ENCODE data around the gene KCTD13. TPM values are rescaled to one million over a fixed set of nuclear protein-coding genes. Genes with fewer than 3 reads are reported as not detected.
A peak's percentile ranks its signal among the peaks of the same experiment; 100 is the strongest.

KCTD13 gene
- polyA plus RNA-seq, 1 donor, result 30.4 TPM

DNA sequence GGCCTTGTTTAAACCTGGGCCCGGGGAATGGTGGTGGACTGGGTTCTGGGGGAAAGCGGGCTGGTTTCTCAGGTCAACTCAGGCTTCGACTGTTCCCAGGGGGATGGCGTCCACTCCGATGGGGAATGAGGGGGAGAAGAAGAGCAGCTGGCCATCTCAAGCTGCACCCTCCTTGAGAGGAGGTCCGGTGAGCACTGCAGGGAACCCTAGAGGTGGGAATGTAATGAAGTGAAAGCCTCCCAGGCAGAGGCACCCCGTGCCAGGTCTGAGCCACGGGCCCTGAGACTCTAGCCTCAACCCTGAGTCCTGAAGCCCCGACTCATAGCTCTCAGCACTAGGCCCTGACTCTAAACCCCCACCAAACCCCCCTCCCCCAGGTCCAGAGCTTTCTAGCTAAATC lies 61.8 kb downstream of the KCTD13 start:
- peaks cover 18% of the 10 kb centered on the region for H3K4me1 ChIP-seq (ENCODE audit: control insufficient read depth, insufficient read depth, low read length)
- no CpG with 5 or more reads among the region's 9 CpGs for WGBS (ENCODE audit: insufficient coverage, low lambda C conversion rate)
- no peaks in the 10 kb centered on the region for H3K9me3 ChIP-seq (ENCODE audit: control insufficient read depth, low read depth, low read length)
- no peak overlapping the region for H3K4me3 ChIP-seq (ENCODE audit: low read length)
- peaks cover 18% of the 10 kb centered on the region for H3K36me3 ChIP-seq (ENCODE audit: control insufficient read depth, insufficient read depth, low read length)
- no peaks in the 10 kb centered on the region for H3K27me3 ChIP-seq (ENCODE audit: control insufficient read depth, insufficient read depth, low read length)
- no peak for DNase-seq
- H3K27ac ChIP-seq (ENCODE audit: low read length), result no peak overlapping the region

GRCh38 chr16:29863669-29863984 lies 62.4 kb downstream of the KCTD13 start:
- Histone ChIP-seq H3K4me3 (ENCODE audit: low read length) (peak overlapping the region; percentile 88), H3K27me3 (ENCODE audit: control insufficient read depth, insufficient read depth, low read length) (no peaks in the 10 kb centered on the region), H3K36me3 (ENCODE audit: control insufficient read depth, insufficient read depth, low read length) (peaks cover 24% of the 10 kb centered on the region), H3K27ac (ENCODE audit: low read length) (peak overlapping the region; percentile 91), H3K4me1 (ENCODE audit: control insufficient read depth, insufficient read depth, low read length) (peaks cover 18% of the 10 kb centered on the region), H3K9me3 (ENCODE audit: control insufficient read depth, low read depth, low read length) (no peaks in the 10 kb centered on the region)
- DNase-seq, result no peak
- WGBS (ENCODE audit: insufficient coverage, low lambda C conversion rate), result no CpG with 5 or more reads among the region's 16 CpGs

DNA sequence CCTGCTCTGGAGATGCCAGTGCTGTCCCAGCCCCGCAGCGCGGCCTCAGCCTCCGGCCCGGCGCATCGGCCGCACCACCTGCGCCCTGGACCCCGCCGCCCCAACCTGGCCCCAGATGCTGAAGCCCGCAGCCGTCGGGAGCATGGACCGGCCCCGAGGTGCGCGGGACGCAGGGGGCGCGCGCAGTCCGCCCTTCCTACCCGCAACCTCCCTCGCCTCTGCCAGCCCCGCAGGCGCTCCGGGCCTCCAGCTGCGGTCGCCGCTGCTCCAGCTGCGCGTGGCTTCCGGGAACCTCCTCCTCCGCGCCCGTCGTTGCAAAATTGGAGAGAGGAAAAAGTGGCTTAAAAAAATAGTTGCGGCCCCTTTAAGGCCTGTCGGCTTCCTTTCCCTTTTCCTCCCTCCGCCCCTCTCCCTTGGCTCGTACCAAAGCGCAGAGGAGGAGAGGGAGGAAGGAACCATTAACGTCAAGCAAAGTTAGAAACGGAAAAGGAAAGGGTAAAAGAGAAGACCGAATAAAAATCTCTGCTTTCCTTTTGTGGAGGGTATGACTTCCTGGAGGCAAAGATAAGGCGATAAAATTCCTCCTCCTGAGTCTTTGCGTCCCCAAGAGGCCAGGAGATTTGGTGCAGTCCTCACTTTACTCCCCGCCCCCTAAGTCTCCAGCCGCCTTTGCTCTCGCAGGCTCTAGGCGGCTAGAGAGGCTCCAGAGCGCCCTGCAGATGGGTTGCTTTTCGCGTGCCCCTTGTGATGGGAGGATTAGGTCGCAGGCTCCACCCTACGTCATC lies 63.0 kb downstream of the KCTD13 start, which contains the start of gene CDIPT:
CDIPT (minus strand) TSS at position 343 of the 785 bp plus-strand sequence. CDS start 369 bp downstream, outside the sequence.
- Histone ChIP-seq H3K9me3 (ENCODE audit: control insufficient read depth, low read depth, low read length) (no peaks in the 10 kb centered on the region), H3K27ac (ENCODE audit: low read length) (peak within 1 kb of the TSS; percentile 91), H3K4me1 (ENCODE audit: control insufficient read depth, insufficient read depth, low read length) (peaks cover 18% of the 10 kb centered on the region), H3K4me3 (ENCODE audit: low read length) (peak within 1 kb of the TSS; percentile 88), H3K27me3 (ENCODE audit: control insufficient read depth, insufficient read depth, low read length) (no peaks in the 10 kb centered on the region), H3K36me3 (ENCODE audit: control insufficient read depth, insufficient read depth, low read length) (peaks cover 29% of the 10 kb centered on the region)
- peak; percentile 97 to 98 for DNase-seq
- WGBS (ENCODE audit: insufficient coverage, low lambda C conversion rate), result 0% methylated on average over 3 of the region's 57 CpGs

- no peaks in the 10 kb centered on the region for H3K9me3 ChIP-seq (ENCODE audit: control insufficient read depth, low read depth, low read length)
- peak overlapping the region; percentile 88 for H3K4me3 ChIP-seq (ENCODE audit: low read length)
- 0% methylated on average over 1 of the region's 27 CpGs for WGBS (ENCODE audit: insufficient coverage, low lambda C conversion rate)
- H3K27me3 ChIP-seq (ENCODE audit: control insufficient read depth, insufficient read depth, low read length), result no peaks in the 10 kb centered on the region
- H3K27ac ChIP-seq (ENCODE audit: low read length), result peak overlapping the region; percentile 91
- H3K4me1 ChIP-seq (ENCODE audit: control insufficient read depth, insufficient read depth, low read length), result peaks cover 18% of the 10 kb centered on the region
- peak in 1 of 2 donors; percentile 54 for DNase-seq
- H3K36me3 ChIP-seq (ENCODE audit: control insufficient read depth, insufficient read depth, low read length), result peaks cover 30% of the 10 kb centered on the region
These were observed 63.6 kb downstream of the KCTD13 start for GRCh38 chr16:29862383-29862883.

DNA sequence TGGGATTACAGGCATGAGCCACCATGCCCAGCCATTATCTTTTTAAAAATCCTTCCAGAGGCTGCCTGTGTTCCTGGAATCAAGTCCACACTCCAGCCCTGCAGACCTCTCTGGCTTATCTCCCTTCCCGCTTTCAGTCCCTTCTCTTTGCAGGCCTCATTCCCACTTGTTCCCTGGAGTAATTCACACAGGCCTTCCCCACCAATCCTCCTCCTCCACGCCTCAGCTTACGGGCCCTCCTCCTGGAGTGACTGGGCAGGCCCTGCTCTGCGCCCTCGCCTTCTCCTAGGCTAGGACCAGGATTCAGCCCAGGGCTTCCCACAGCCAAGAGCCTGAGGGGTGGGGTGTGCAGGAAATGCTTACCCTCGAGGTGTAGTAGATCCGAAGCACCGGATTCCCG lies 65.8 kb downstream of the KCTD13 start:
- DNase-seq, result no peak
- no peaks in the 10 kb centered on the region for H3K27me3 ChIP-seq (ENCODE audit: control insufficient read depth, insufficient read depth, low read length)
- peaks cover 30% of the 10 kb centered on the region for H3K36me3 ChIP-seq (ENCODE audit: control insufficient read depth, insufficient read depth, low read length)
- H3K9me3 ChIP-seq (ENCODE audit: control insufficient read depth, low read depth, low read length), result no peaks in the 10 kb centered on the region
- H3K4me1 ChIP-seq (ENCODE audit: control insufficient read depth, insufficient read depth, low read length), result peaks cover 18% of the 10 kb centered on the region
- H3K27ac ChIP-seq (ENCODE audit: low read length), result no peak overlapping the region
- 40% methylated on average over 1 of the region's 9 CpGs for WGBS (ENCODE audit: insufficient coverage, low lambda C conversion rate)
- no peak overlapping the region for H3K4me3 ChIP-seq (ENCODE audit: low read length)

GRCh38 chr16:29858974-29859373 lies 67.1 kb downstream of the KCTD13 start:
- no peaks in the 10 kb centered on the region for H3K27me3 ChIP-seq (ENCODE audit: control insufficient read depth, insufficient read depth, low read length)
- no CpG with 5 or more reads among the region's 19 CpGs for WGBS (ENCODE audit: insufficient coverage, low lambda C conversion rate)

DNA sequence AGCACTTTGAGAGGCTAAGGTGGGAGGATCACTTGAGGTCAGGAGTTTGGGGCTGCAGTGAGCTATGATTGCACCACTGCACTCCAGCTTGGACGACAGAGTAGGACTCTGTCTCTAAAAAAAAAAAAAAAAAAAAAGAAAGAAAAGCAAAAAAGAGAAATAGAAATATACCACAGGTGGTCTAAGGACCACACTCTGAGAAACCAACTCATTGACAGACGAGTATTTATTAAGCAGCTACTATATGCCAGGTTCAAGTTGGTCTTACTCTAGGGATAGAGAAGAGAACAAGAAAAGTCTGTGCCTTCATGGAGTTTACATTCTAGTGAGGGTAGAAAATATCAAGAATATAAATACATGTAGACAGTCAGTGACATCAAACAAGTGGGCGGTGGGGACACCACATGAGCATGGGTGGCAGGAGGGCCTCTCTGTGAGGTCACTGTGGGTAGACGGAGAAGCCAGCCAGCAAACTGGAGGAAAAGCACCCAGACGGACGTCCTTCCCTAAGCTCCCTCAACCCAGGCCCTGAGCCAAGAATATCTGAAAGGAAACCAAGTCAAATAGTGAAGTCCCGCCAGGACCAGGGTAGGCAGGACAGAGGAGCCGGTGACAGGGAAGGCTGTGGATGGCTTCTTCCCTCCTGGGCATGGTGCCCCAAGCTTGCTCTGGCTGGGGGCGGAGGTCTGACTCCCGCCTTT lies 67.7 kb downstream of the KCTD13 start:
- H3K27ac ChIP-seq (ENCODE audit: low read length), result no peak overlapping the region
- no peaks in the 10 kb centered on the region for H3K27me3 ChIP-seq (ENCODE audit: control insufficient read depth, insufficient read depth, low read length)
- no peak overlapping the region for H3K4me3 ChIP-seq (ENCODE audit: low read length)
- no peak for DNase-seq
- no peaks in the 10 kb centered on the region for H3K9me3 ChIP-seq (ENCODE audit: control insufficient read depth, low read depth, low read length)
- peaks cover 30% of the 10 kb centered on the region for H3K36me3 ChIP-seq (ENCODE audit: control insufficient read depth, insufficient read depth, low read length)
- WGBS (ENCODE audit: insufficient coverage, low lambda C conversion rate), result no CpG with 5 or more reads among the region's 10 CpGs
- H3K4me1 ChIP-seq (ENCODE audit: control insufficient read depth, insufficient read depth, low read length), result peaks cover 13% of the 10 kb centered on the region

More at GRCh38 chr16:29858974-29859373, 67.1 kb downstream of the KCTD13 start:
- no peak for DNase-seq
- H3K36me3 ChIP-seq (ENCODE audit: control insufficient read depth, insufficient read depth, low read length), result peaks cover 30% of the 10 kb centered on the region
- no peaks in the 10 kb centered on the region for H3K9me3 ChIP-seq (ENCODE audit: control insufficient read depth, low read depth, low read length)
- H3K4me1 ChIP-seq (ENCODE audit: control insufficient read depth, insufficient read depth, low read length), result peaks cover 18% of the 10 kb centered on the region
- H3K27ac ChIP-seq (ENCODE audit: low read length), result no peak overlapping the region
- no peak overlapping the region for H3K4me3 ChIP-seq (ENCODE audit: low read length)

DNA sequence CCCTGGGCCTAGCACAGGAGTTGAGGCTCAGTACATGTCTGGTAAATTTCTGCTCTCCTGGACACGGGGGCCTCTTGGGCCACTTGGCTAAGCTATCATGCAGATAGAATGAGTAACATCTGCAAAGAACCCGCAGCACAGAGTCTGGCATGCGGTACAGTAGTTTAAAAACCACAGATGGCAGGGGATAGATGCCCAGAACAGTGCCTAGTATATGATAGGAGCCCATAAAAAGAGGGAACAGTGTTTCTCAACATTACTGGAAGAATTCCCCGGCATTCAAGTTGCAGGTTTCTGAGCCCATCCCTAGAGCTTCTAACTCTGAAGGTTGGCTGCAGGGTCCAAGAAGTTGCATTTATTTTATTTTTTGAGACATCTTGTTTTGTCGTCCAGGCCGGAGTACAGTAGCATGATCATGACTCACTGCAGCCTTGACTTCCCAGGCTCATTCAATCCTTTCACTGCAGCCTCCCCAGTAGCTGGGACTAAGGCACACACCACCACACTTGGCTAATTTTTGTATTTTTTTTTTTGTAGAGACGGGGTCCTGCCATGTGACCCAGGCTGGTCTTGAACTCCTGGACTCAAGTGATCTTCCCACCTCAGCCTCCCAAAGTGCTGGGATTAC lies 68.8 kb downstream of the KCTD13 start:
- H3K27me3 ChIP-seq (ENCODE audit: control insufficient read depth, insufficient read depth, low read length), result no peaks in the 10 kb centered on the region
- no CpG with 5 or more reads among the region's 7 CpGs for WGBS (ENCODE audit: insufficient coverage, low lambda C conversion rate)
- peaks cover 30% of the 10 kb centered on the region for H3K36me3 ChIP-seq (ENCODE audit: control insufficient read depth, insufficient read depth, low read length)
- H3K4me1 ChIP-seq (ENCODE audit: control insufficient read depth, insufficient read depth, low read length), result peaks cover 13% of the 10 kb centered on the region
- DNase-seq, result no peak
- no peak overlapping the region for H3K27ac ChIP-seq (ENCODE audit: low read length)
- no peak overlapping the region for H3K4me3 ChIP-seq (ENCODE audit: low read length)
- no peaks in the 10 kb centered on the region for H3K9me3 ChIP-seq (ENCODE audit: control insufficient read depth, low read depth, low read length)

Data from large intestine (tissue), 3 donors.